Activated T-cell treated with anti-CD3 and anti-CD28 coated beads for 48 hours (primary cell): ENCODE measurements around the gene IL1R1.

Source experiments
- DNase-seq: peaks from one replicate; pipeline ENCODE4 v3.0.0-alpha.2; 2020; ENCODE audit warnings: low read depth

Gene IL1R1

GRCh38 chr2:102206666-102207341 is 64.3 kb downstream of the IL1R1 start:
- no peak for DNase-seq

- DNase-seq: no peak
Measured at GRCh38 chr2:102208774-102209173, 66.2 kb downstream of the IL1R1 start.

- DNase-seq: no peak
Measured at GRCh38 chr2:102209474-102209873, 66.9 kb downstream of the IL1R1 start.

GRCh38 chr2:102217032-102217431 is 74.5 kb downstream of the IL1R1 start:
- DNase-seq: no peak

- DNase-seq: no peak
Measured at GRCh38 chr2:102224824-102225739, 82.5 kb downstream of the IL1R1 start.

- DNase-seq: no peak
Measured at GRCh38 chr2:102226171-102226570, 83.6 kb downstream of the IL1R1 start.

- no peak for DNase-seq
Measured at GRCh38 chr2:102226612-102227391, 84.3 kb downstream of the IL1R1 start.

GRCh38 chr2:102229141-102229769 is 86.7 kb downstream of the IL1R1 start:
- no peak for DNase-seq
